ENCODE measurements around the gene EHHADH. TPM values are rescaled to one million over a fixed set of nuclear protein-coding genes. Genes with fewer than 3 reads are reported as not detected.

Gene EHHADH
- total and polyA plus RNA-seq, 2 experiments from 2014 or later: 2.5 to 6.0 TPM

- TF ChIP-seq, protein P1, sequence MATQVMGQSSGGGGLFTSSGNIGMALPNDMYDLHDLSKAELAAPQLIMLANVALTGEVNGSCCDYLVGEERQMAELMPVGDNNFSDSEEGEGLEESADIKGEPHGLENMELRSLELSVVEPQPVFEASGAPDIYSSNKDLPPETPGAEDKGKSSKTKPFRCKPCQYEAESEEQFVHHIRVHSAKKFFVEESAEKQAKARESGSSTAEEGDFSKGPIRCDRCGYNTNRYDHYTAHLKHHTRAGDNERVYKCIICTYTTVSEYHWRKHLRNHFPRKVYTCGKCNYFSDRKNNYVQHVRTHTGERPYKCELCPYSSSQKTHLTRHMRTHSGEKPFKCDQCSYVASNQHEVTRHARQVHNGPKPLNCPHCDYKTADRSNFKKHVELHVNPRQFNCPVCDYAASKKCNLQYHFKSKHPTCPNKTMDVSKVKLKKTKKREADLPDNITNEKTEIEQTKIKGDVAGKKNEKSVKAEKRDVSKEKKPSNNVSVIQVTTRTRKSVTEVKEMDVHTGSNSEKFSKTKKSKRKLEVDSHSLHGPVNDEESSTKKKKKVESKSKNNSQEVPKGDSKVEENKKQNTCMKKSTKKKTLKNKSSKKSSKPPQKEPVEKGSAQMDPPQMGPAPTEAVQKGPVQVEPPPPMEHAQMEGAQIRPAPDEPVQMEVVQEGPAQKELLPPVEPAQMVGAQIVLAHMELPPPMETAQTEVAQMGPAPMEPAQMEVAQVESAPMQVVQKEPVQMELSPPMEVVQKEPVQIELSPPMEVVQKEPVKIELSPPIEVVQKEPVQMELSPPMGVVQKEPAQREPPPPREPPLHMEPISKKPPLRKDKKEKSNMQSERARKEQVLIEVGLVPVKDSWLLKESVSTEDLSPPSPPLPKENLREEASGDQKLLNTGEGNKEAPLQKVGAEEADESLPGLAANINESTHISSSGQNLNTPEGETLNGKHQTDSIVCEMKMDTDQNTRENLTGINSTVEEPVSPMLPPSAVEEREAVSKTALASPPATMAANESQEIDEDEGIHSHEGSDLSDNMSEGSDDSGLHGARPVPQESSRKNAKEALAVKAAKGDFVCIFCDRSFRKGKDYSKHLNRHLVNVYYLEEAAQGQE (IDR thresholded peaks at IDR 0.05; ENCODE audit: unreplicated experiment): no peak
- TF ChIP-seq STAT1 (IDR thresholded peaks at IDR 0.05; ENCODE audit: unreplicated experiment) (no peak), CREB1 (CRISPR knock-in tag; IDR thresholded peaks at IDR 0.05; ENCODE audit: low read depth) (no peak), ZNF114 (CRISPR knock-in tag; IDR thresholded peaks at IDR 0.05) (no peak), CTCF (conservative IDR thresholded peaks at IDR 0.05; ENCODE audit: low read depth in 2 of 2) (no peak), JUNB (IDR thresholded peaks at IDR 0.05; ENCODE audit: unreplicated experiment) (no peak), EZH2phosphoT487 (IDR thresholded peaks at IDR 0.05; ENCODE audit: unreplicated experiment) (no peak)
Observed at GRCh38 chr3:185164428-185165217, 89.2 kb downstream of the EHHADH start (continued).

GRCh38 chr3:185162634-185163033, 91.2 kb downstream of the EHHADH start:
- TF ChIP-seq POLR2AphosphoS5 (IDR thresholded peaks at IDR 0.05; ENCODE audit: low read depth): no peak
- TF ChIP-seq EZH2phosphoT487 (IDR thresholded peaks at IDR 0.05; ENCODE audit: unreplicated experiment): no peak
- TF ChIP-seq EZH2 (IDR thresholded peaks at IDR 0.05; ENCODE audit: low read depth, unreplicated experiment): no peak
- TF ChIP-seq JUNB (IDR thresholded peaks at IDR 0.05; ENCODE audit: unreplicated experiment): no peak
- no peak for TF ChIP-seq ZNF114 (CRISPR knock-in tag; IDR thresholded peaks at IDR 0.05)
- no peak for TF ChIP-seq STAT1 (IDR thresholded peaks at IDR 0.05; ENCODE audit: unreplicated experiment)
- TF ChIP-seq CTCF (conservative IDR thresholded peaks at IDR 0.05; ENCODE audit: low read depth in 2 of 2): no peak
- no peak for TF ChIP-seq CREB1 (CRISPR knock-in tag; IDR thresholded peaks at IDR 0.05; ENCODE audit: low read depth)
- TF ChIP-seq, protein P2, sequence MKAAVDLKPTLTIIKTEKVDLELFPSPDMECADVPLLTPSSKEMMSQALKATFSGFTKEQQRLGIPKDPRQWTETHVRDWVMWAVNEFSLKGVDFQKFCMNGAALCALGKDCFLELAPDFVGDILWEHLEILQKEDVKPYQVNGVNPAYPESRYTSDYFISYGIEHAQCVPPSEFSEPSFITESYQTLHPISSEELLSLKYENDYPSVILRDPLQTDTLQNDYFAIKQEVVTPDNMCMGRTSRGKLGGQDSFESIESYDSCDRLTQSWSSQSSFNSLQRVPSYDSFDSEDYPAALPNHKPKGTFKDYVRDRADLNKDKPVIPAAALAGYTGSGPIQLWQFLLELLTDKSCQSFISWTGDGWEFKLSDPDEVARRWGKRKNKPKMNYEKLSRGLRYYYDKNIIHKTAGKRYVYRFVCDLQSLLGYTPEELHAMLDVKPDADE (IDR thresholded peaks at IDR 0.05): no peak
- no peak for TF ChIP-seq NANOG (IDR thresholded peaks at IDR 0.05; ENCODE audit: borderline replicate concordance)
- TF ChIP-seq, protein P1 (IDR thresholded peaks at IDR 0.05; ENCODE audit: unreplicated experiment): no peak
- Mint-ChIP-seq H3K4me1 (peaks cover 8% of the 10 kb centered on the region), H3K27me3 (ENCODE audit: insufficient read depth, low read depth, poor library complexity) (peaks cover 2% of the 10 kb centered on the region), H3K9me3 (no peaks in the 10 kb centered on the region), H3K36me3 (ENCODE audit: low read depth) (no peaks in the 10 kb centered on the region), H3K27ac (no peak overlapping the region), H3K4me3 (no peak overlapping the region)
- Histone ChIP-seq H3F3A (replicated peaks; ENCODE audit: low read depth) (no peaks in the 10 kb centered on the region), H3K27me3 (ENCODE audit: insufficient read depth) (no peaks in the 10 kb centered on the region), H3K9me2 (ENCODE audit: insufficient read depth) (peaks cover 5% of the 10 kb centered on the region; the same call in 1 of the 2 replicates), H3K4me3 (no peak overlapping the region), H2AFZ (peak overlapping the region; percentile 52; the same call in 1 of the 2 replicates), H3K36me3 (ENCODE audit: insufficient read depth) (no peaks in the 10 kb centered on the region), H3K79me2 (replicated peaks; ENCODE audit: insufficient read depth) (no peaks in the 10 kb centered on the region), H3K27ac (ENCODE audit: low read depth) (no peak overlapping the region), H3K4me1 (ENCODE audit: insufficient read depth) (no peaks in the 10 kb centered on the region), H3K4me2 (no peak overlapping the region), H4K20me1 (replicated peaks; ENCODE audit: insufficient read depth) (no peaks in the 10 kb centered on the region)
- ATAC-seq (no peak), DNase-seq (ENCODE audit: low spot score) (no peak)

Measured in GM23338 (cell line).